HG03064 (cell line): ENCODE measurements around the gene UCK1.
A peak's percentile ranks its signal among the peaks of the same experiment; 100 is the strongest.
"Not testable (repeated sequence)": the region's sequence is repeated elsewhere in the genome, so short reads cannot be mapped to it uniquely, and the experiment has no call there.

Experiments
- ATAC-seq: cut with Tn5 transposase; IDR thresholded peaks from one replicate; pipeline ENCODE4 v1.9.1; 2021; ENCODE audit warnings: low read depth; ENCODE audit not compliant: unreplicated experiment

UCK1 gene

DNA sequence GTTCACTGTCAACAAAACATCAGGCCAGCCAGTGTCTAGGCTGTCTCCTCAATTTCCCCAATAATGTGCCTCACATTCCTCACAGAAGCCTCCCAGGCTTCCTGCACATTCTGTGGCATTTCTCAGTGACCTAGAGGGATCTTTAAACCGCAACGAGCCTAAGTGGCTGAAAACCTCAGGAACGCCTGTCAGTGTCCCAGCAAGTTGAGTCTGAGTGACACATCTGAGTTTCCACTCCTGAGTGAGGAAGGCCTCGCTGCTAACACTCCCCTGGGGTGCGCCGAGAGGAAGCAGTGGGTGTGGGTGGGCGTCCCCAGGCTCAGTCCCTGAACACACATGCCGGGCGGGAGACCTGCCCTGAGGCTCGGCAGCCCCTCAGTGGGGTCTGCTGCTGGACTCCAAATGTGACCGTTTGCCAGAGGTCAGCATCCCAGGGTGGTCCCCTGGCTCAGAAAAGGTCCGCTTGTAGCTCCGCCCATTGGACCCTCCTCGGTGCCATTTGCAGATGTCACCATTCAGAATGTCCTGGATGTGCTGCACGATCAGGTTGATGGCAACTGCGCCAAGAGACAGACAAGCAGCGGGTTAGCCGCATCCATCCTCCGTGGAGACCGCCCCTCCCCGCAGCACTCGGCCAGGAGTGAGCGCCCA lies 6.3 kb downstream of the UCK1 start:
- ATAC-seq, result no peak

GRCh38 chr9:131523451-131524435 lies 7.3 kb downstream of the UCK1 start:
- ATAC-seq, result no peak

- ATAC-seq, result no peak
These were observed 8.0 kb downstream of the UCK1 start for GRCh38 chr9:131523086-131523388.

GRCh38 chr9:131522257-131523085 lies 8.6 kb downstream of the UCK1 start:
- ATAC-seq, result no peak

GRCh38 chr9:131521822-131522221 lies 9.2 kb downstream of the UCK1 start:
- ATAC-seq, result no peak

GRCh38 chr9:131521203-131521602 lies 9.9 kb downstream of the UCK1 start:
- ATAC-seq, result no peak

- no peak for ATAC-seq
These were observed 10.6 kb downstream of the UCK1 start for GRCh38 chr9:131520503-131520902.

DNA sequence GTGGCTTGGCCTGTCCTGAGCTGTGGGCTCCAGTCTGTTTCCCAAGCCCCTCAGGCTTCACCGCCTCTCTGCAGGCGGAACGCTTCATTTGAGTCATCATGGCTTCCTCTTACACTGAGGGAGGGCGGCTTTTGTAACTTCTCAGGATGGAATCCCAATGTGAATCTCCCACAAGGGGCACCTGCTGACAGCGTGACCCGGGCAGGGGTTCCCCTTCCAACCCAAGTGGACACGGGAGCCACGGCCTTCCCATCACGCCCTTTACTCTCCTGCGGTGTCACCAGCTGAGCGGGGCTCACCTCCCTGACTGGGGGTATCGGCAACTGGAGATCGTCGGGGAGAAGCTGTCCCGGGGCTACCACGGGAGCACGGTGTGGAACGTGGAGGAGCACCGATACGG lies 12.5 kb downstream of the UCK1 start:
- ATAC-seq, result no peak

DNA sequence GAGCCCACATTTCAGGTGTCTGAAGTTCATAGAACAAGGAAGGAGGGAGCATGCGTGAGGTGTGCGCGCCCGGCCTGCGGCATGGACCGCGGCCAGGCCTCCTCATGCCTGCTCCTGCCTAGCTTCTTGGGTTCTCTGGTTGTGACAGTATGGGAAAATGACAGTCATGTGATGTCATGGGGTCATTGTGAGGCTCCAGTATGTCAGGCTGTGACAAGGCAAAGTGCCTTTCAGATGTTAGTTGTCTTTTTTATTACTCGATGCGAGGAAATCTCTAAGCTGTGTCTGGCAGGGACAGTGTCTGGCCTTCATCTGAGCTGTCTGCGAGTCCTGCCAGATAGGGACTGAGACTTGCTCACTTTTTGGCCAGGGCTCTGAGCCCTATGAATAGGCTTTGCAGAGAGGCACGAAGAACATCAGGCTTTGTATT lies 13.3 kb downstream of the UCK1 start:
- no peak for ATAC-seq

DNA sequence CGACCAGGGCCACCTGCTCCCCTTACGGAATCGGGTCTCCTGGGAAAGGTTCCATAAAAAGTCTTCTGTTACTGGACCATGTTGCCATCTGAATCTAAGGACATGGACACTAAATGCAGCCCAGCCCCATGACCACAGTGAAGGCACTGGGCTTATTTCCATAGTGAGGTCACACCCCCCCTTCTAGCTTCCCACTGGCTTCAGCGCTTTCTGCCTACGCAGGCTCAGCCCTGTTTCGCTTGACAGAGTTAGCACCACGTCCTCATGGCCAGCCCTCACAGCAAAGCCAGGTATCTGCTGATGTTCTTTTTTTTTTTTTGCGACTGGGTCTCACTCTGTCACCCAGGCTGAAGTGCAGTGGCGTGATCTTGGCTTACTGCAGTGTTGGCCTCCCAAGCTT lies 14.1 kb downstream of the UCK1 start:
- ATAC-seq, result no peak

GRCh38 chr9:131516100-131516499 lies 15.0 kb downstream of the UCK1 start:
- no peak for ATAC-seq

GRCh38 chr9:131515559-131516031 lies 15.5 kb downstream of the UCK1 start:
- ATAC-seq, result not testable (repeated sequence)

GRCh38 chr9:131513177-131513576 lies 17.9 kb downstream of the UCK1 start:
- ATAC-seq, result no peak

GRCh38 chr9:131511880-131512279 lies 19.2 kb downstream of the UCK1 start:
- no peak for ATAC-seq

DNA sequence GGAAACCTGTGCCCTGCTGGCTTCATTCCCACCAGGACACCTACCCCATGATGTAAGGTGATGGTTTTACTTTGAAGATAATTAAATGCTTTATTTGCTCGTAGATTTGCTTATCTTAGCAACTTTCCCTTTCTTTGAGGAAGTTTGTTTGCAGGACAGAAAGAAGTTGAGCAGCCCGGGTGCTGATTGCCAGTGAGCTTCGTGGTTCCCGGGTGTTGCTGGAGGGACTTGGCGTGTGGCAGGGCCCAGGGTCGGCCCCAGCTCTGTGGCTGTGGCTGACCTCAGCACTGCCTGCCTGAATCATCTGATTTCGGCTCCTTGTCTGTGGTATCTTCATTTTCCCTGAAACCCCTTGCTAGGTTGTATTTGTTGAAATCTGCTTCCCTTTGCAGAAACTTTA lies 19.6 kb downstream of the UCK1 start:
- no peak for ATAC-seq

DNA sequence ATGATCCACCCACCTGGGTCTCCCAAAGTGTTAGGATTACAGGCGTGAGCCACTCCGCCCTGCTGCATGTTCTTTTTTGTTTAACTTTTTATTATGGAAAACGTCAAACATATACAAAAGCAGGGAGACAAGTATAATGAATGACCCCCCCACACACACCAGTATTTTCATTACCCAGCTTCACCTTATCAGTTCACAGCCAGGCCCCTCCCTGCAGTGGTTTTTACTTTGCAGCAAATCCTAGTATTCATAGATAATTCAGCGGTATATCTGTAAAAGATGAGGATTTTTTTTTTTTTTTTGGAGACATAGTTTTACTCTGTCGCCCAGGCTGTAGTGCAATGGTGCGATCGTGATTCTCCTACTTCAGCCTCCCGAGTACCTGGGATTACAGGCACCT lies 26.1 kb downstream of the UCK1 start:
- no peak for ATAC-seq

DNA sequence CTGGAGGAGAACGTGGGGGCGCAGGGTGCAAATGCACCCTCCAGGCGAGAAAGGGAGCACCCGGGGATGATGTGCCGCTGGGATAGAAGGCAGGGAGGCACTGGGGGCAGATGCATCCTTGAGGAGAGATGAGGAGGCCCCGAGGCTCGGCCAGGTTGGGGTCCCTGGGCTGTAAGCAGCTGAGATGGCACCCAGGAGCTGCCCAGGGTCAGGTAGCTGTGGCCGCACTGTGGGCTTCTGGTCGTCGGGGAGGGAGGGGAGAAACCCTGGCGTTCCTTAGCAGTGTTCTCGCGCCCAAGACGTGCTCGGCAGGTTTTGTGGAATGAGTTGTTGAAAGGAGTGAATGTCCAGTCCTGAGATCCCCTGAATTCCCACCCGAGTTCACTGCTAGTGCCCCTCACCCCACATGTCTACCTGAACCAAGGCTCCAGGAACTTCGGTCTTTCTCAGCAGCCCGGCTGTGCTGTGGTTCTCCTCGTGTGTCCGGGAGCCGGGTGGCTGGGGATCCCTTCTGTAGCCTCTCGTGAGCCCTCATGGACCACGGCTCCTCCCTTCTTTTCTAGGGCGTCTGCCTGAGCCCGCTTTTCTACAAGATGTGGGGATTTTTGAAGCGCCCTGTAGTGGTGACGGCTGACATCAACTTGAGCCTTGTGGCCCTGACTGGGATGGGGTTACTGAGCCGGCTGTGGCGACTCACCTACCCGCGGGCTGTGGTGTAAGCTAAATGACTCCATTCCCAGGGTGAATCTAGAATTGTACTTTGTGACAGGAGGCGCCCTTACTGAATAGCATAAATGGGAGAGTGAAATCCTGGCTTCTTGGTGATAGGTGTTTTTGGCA lies 27.2 kb downstream of the UCK1 start:
- no peak for ATAC-seq

- ATAC-seq, result peak; percentile 69
These were observed 28.1 kb downstream of the UCK1 start, which contains the start of gene POMT1 for GRCh38 chr9:131502781-131503625. Gene POMT1, plus strand, starts transcription at chr9:131502918. Its CDS starts 1,301 bp downstream, at chr9:131504219.

DNA sequence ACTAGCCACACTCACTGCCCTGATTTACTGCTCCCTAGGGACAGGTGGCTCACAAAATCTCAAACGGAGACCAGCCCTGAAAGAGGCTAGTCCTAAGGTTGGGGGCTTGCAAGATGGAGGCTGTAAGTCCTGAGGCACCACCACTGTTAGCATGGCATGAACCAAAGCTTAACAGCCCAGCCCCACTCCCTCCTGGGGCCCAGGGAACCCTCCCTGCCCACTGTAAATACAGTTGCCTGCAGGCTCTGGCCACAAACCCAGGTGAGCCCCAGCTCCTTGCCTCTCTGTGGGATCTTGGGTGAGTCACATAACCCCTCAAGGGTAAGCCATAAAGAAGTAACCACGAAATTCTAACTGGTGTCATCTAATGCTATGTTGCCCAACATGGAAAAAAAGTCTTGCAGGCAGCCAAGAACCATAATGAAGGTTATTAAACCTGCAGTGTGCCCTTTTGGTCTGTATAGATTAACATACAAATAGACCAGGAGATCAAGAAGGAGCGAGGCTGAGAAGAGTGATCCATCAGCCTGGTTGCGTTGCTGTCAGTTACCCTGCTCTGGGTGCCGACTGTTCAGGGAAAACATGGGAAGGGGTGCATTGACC lies 30.0 kb downstream of the UCK1 start:
- ATAC-seq, result no peak
